Measurements from ENCODE around the gene STS.
"Not testable (repeated sequence)": the region's sequence is repeated elsewhere in the genome, so short reads cannot be mapped to it uniquely, and the experiment has no call there.

STS gene

GRCh38 chrX:7168371-7168770 is 20.9 kb downstream of the STS start:
- H3K36me3 ChIP-seq (ENCODE audit: insufficient read depth, low read length), result no peaks in the 10 kb centered on the region
- H3K27me3 ChIP-seq (ENCODE audit: insufficient read depth, low read length), result no peaks in the 10 kb centered on the region
- H2AFZ ChIP-seq (ENCODE audit: low read depth, low read length), result no peak overlapping the region
- no peaks in the 10 kb centered on the region for H3K9me3 ChIP-seq (ENCODE audit: low read length)
- H3K4me3 ChIP-seq (ENCODE audit: low read length), result no peak overlapping the region
- H3K4me1 ChIP-seq (ENCODE audit: insufficient read depth, low read length), result no peaks in the 10 kb centered on the region

GRCh38 chrX:7169627-7170026 is 22.1 kb downstream of the STS start:
- Histone ChIP-seq H2AFZ (ENCODE audit: low read depth, low read length) (no peak overlapping the region), H3K27me3 (ENCODE audit: insufficient read depth, low read length) (no peaks in the 10 kb centered on the region), H3K9me3 (ENCODE audit: low read length) (no peaks in the 10 kb centered on the region), H3K4me1 (ENCODE audit: insufficient read depth, low read length) (no peaks in the 10 kb centered on the region), H3K36me3 (ENCODE audit: insufficient read depth, low read length) (no peaks in the 10 kb centered on the region), H3K4me3 (ENCODE audit: low read length) (no peak overlapping the region)

DNA sequence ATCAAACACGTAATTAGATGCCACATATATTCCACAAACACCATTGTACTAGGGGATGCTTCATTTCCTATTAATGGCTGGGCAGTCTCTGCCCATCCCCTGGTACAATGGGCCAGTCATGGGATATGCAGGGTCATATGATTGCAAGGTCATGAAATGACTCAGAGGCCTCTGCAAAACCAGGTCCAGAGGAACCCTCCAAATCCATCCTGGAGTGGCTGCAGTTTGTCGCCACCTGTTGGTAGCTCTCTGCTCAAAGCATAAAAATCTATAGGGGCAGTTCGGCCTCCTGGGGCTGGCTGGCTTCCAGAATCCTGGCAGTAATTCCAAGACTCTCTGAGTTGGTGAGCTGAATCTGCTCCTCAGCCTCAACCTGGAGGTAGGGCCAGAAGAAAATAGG is 23.4 kb downstream of the STS start:
- no peaks in the 10 kb centered on the region for H3K4me1 ChIP-seq (ENCODE audit: insufficient read depth, low read length)
- no peaks in the 10 kb centered on the region for H3K36me3 ChIP-seq (ENCODE audit: insufficient read depth, low read length)
- H2AFZ ChIP-seq (ENCODE audit: low read depth, low read length), result no peak overlapping the region
- no peaks in the 10 kb centered on the region for H3K9me3 ChIP-seq (ENCODE audit: low read length)
- no peak overlapping the region for H3K4me3 ChIP-seq (ENCODE audit: low read length)
- no peaks in the 10 kb centered on the region for H3K27me3 ChIP-seq (ENCODE audit: insufficient read depth, low read length)

- H3K4me3 ChIP-seq (ENCODE audit: low read length); H3K4me1 ChIP-seq (ENCODE audit: insufficient read depth, low read length); H3K9me3 ChIP-seq (ENCODE audit: low read length); H3K27me3 ChIP-seq (ENCODE audit: insufficient read depth, low read length); H2AFZ ChIP-seq (ENCODE audit: low read depth, low read length); H3K36me3 ChIP-seq (ENCODE audit: insufficient read depth, low read length): not testable (repeated sequence)
These were observed 31.3 kb downstream of the STS start for GRCh38 chrX:7178859-7179258.

GRCh38 chrX:7179446-7179845 is 31.9 kb downstream of the STS start:
- Histone ChIP-seq H3K9me3 (ENCODE audit: low read length) (no peaks in the 10 kb centered on the region), H3K27me3 (ENCODE audit: insufficient read depth, low read length) (no peaks in the 10 kb centered on the region), H3K36me3 (ENCODE audit: insufficient read depth, low read length) (no peaks in the 10 kb centered on the region), H2AFZ (ENCODE audit: low read depth, low read length) (no peak overlapping the region), H3K4me1 (ENCODE audit: insufficient read depth, low read length) (no peaks in the 10 kb centered on the region), H3K4me3 (ENCODE audit: low read length) (no peak overlapping the region)

GRCh38 chrX:7184816-7185215 is 37.3 kb downstream of the STS start:
- Histone ChIP-seq H3K4me1 (ENCODE audit: insufficient read depth, low read length) (no peaks in the 10 kb centered on the region), H3K4me3 (ENCODE audit: low read length) (no peak overlapping the region), H3K36me3 (ENCODE audit: insufficient read depth, low read length) (no peaks in the 10 kb centered on the region), H3K9me3 (ENCODE audit: low read length) (no peaks in the 10 kb centered on the region), H3K27me3 (ENCODE audit: insufficient read depth, low read length) (no peaks in the 10 kb centered on the region), H2AFZ (ENCODE audit: low read depth, low read length) (no peak overlapping the region)

DNA sequence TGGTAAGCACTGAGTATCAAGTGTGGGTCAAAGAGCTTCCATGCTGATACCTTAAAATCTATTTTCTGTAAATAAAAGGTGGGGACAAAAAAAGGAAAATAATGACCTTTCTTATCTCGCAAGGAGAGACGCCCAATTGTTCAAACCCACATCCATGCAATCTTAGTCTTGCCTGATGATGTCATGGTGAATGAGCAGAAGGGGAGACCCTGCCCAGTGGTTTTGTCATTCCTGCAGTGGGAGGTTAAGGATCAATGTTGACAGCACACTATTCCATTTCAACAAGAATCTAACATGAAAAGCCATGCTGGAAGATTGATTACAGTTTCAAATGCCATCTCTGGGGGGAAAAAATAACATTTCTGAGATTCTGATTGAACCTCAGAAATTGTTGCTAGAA is 41.2 kb downstream of the STS start:
- H3K36me3 ChIP-seq (ENCODE audit: insufficient read depth, low read length), result no peaks in the 10 kb centered on the region
- peaks cover 2% of the 10 kb centered on the region for H3K4me1 ChIP-seq (ENCODE audit: insufficient read depth, low read length)
- no peaks in the 10 kb centered on the region for H3K9me3 ChIP-seq (ENCODE audit: low read length)
- H2AFZ ChIP-seq (ENCODE audit: low read depth, low read length), result no peak overlapping the region
- no peaks in the 10 kb centered on the region for H3K27me3 ChIP-seq (ENCODE audit: insufficient read depth, low read length)
- H3K4me3 ChIP-seq (ENCODE audit: low read length), result no peak overlapping the region

DNA sequence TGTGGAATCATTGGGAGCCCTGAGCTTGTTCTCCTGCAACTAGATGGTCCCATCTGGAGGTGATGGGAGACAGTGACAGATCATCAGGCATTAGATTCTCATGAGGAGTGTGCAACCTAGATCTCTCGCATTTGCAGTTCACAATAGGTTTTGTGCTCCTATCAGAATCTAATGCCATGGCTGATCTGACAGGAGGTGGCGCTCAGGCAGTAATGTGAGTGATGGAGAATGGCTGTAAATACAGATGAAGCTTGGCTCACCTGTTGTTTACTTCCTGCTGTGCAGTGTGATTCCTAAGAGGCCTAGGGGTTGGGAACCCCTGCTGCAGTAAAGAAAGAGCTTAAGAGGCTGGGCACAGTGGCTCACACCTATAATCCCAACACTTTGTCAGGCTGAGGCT is 42.6 kb downstream of the STS start:
- Histone ChIP-seq H3K9me3 (ENCODE audit: low read length) (no peaks in the 10 kb centered on the region), H3K27me3 (ENCODE audit: insufficient read depth, low read length) (no peaks in the 10 kb centered on the region), H3K36me3 (ENCODE audit: insufficient read depth, low read length) (no peaks in the 10 kb centered on the region), H3K4me3 (ENCODE audit: low read length) (no peak overlapping the region), H2AFZ (ENCODE audit: low read depth, low read length) (no peak overlapping the region), H3K4me1 (ENCODE audit: insufficient read depth, low read length) (peaks cover 2% of the 10 kb centered on the region)

DNA sequence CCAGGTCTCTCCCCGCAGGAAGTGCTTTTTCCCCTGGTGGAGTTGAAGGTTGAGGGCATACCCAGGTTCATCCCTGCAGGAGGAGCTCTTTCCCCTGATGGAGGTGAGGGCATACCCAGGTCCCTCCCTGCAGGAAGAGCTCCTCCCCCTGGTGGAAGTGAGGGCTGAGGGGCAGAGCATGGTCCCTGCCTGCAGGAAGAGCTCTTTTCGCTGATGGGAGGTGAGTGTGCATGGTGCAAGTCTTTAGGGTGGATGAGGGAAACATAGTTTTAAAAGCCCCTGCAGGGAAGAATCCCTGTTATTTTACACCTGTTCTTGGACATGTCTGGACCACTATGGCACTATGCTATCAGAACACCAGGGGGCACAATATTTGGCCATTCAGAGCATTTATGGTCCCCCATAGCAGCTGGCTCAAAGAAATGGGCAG is 44.2 kb downstream of the STS start:
- Histone ChIP-seq H2AFZ (ENCODE audit: low read depth, low read length) (no peak overlapping the region), H3K4me3 (ENCODE audit: low read length) (no peak overlapping the region), H3K36me3 (ENCODE audit: insufficient read depth, low read length) (no peaks in the 10 kb centered on the region), H3K9me3 (ENCODE audit: low read length) (no peaks in the 10 kb centered on the region), H3K4me1 (ENCODE audit: insufficient read depth, low read length) (peaks cover 2% of the 10 kb centered on the region), H3K27me3 (ENCODE audit: insufficient read depth, low read length) (no peaks in the 10 kb centered on the region)

GRCh38 chrX:7192871-7193270 is 45.4 kb downstream of the STS start:
- Histone ChIP-seq H3K9me3 (ENCODE audit: low read length) (no peaks in the 10 kb centered on the region), H3K4me3 (ENCODE audit: low read length) (no peak overlapping the region), H3K36me3 (ENCODE audit: insufficient read depth, low read length) (no peaks in the 10 kb centered on the region), H3K4me1 (ENCODE audit: insufficient read depth, low read length) (peaks cover 2% of the 10 kb centered on the region), H3K27me3 (ENCODE audit: insufficient read depth, low read length) (no peaks in the 10 kb centered on the region), H2AFZ (ENCODE audit: low read depth, low read length) (no peak overlapping the region)

GRCh38 chrX:7194606-7195005 is 47.1 kb downstream of the STS start:
- Histone ChIP-seq H3K4me3 (ENCODE audit: low read length) (no peak overlapping the region), H3K9me3 (ENCODE audit: low read length) (no peaks in the 10 kb centered on the region), H2AFZ (ENCODE audit: low read depth, low read length) (no peak overlapping the region), H3K4me1 (ENCODE audit: insufficient read depth, low read length) (peaks cover 2% of the 10 kb centered on the region), H3K27me3 (ENCODE audit: insufficient read depth, low read length) (no peaks in the 10 kb centered on the region), H3K36me3 (ENCODE audit: insufficient read depth, low read length) (no peaks in the 10 kb centered on the region)

All from neuron (in vitro differentiated cells).